Measurements from ENCODE around the gene XYLT2.

XYLT2 gene

DNA sequence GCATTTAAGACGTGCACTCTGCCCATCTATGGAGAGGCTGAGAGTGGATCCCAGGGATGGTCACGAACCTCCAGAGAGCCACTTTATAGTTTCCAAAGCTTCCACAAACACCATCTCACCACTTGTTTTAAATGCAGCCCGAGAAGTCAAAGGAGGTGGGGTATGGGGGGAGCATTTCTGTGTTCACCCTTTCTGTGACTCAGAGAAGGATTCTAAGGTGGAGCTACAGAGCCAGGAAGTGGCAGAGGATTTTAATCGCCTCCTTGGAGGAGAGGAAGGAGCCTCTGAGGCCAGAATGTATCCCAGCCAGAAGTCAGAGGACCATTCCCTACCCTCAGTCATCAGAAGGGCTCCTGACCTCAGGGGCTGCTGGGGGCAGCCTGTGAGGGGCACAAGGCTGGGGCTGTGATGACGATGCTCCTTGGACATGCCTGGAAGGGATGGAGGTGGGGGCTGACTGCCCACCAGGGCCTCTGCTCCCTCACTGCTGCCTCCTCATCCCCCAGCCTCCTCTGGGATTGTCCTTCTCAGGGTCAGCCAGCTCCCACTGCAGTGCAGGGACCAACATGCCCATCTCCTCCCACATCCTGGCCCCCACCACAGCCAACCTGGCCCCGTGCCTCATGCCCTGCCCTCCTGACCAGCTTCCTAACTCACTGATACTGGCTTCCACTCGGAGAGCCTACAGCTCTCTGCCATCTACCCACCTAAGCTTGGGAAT lies 2.8 kb downstream of the XYLT2 start:
- DNase-seq (ENCODE audit: low read depth) = no peak

DNA sequence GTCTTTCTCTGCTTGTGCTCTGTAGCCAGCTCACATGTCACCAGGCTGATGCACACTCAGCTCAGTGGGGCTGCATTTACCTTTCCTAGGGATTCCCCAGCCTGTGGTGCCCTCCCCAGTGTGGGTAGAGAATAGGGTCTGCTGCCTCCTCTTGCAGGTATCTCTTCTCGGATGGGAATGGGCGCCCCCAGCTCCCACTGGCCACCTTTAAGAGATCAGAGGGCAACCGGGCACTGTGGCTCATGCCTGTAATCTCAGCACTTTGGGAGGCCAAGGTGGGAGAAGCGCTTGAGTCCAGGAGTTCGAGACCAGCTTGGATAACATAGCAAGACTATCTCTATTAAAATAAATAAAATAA lies 3.3 kb downstream of the XYLT2 start:
- no peak for DNase-seq (ENCODE audit: low read depth)

DNA sequence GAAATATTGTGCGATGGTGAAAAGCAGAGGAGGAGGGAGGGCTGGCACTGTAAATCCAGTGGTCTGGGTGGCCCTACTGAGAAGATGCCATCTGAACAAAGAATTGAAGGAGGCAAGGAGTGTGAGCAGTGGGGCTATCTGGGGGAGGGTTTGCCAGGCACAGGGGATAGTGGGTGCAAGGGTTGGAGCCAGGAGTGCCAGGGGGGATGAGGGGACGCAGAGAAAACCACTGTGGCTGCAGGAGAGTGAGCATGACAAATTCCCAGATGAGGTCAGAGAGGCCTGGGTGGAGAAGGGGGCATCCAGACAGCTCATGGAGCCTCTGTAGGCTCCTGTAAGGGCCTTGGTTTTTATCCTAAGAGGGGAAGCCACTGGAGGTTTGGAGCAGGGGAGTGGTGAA lies 4.8 kb downstream of the XYLT2 start:
- DNase-seq (ENCODE audit: low read depth) = no peak

DNA sequence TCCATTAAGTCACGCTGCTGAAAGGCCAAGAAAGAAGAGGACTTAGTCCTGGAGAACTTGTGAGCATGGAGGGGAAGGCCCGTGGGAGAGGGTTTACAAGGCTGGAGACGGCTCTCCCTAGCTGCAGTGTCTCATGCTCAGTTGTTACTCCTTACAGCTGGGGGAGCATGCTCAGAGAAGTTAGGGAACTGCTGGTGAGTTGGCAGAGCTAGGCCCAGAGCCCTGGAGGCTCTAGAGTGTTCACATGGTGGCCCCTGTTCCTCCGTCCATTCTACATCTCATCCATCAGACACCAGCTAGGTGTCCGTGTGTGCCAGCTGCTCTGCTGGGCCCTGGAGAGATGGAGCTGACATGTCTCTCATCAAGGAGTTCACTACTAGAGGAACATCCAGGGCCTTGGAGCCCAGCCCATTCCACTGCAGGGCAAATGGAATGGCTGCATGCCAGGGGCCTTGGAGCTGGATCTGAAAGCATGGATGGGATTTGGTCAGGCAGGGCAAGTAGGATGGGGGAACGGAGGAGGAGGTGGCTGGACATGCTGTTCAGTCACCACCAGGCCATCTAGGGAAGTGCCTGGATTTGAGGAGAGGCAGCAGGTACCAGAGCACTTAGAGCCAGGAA lies 6.3 kb downstream of the XYLT2 start:
- DNase-seq (ENCODE audit: low read depth) = no peak

DNA sequence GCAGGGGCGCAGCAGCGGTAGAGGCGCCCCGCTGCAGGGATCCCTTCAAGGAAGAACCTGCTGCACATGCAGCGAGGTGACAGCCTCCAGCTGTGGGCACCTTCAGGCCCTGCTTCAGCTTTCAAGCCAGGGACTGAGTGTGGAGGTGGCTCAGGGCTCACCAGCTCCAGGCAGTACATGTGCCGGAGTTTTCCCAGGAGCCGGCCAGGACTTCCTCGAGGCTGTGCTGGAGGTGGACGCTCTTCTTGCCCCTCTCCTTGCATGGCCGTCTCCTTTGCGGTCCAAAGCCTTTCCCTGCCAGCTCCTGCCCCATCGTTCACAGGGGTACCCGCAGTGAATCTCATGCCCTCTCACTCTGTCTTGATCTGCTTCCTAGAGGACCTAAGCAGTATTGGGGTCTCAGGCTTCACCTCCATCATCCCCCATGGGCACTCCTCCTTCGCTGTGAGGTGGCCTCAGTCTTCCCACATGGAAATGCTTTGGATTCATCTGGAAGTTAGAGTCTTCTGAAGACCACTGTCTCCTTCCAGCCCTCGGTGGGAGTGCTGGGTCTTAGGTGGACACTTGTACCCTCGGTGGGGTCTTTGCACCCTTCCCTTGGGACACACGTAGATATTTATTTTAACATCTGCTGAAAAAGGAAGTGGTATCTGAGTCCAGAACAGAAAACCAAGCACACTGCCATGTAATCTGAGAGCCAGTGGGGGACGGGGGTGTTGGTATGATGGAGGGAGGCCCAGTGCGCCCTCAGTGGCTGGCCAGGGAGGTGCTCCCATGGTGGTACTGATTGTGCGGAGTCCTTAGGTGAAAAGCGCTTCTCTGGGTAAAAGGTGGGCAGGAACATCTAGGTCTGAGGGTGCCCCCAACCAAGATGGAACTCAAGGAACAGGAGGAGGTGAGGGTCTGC lies 7.0 kb downstream of the XYLT2 start:
- DNase-seq (ENCODE audit: low read depth) = no peak

DNA sequence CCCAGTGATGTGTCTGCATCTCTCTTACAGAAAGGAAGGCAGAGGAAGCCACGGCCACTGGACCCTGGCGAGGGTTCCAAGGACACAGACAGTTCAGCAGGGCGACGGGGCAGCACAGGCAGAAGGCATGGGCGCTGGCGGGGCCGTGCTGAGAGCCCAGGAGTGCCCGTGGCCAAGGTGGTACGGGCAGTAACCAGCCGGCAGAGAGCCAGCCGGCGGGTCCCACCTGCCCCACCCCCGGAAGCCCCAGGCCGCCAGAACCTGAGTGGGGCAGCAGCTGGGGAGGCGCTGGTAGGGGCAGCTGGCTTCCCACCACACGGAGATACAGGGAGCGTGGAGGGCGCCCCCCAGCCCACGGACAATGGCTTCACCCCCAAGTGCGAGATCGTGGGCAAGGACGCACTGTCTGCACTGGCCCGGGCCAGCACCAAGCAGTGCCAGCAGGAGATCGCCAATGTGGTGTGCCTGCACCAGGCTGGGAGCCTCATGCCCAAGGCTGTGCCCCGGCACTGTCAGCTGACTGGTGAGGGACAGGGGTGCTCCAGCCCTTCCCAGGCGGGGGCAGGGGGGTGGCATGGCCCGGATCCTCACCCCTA lies 7.8 kb downstream of the XYLT2 start:
- DNase-seq (ENCODE audit: low read depth) = no peak

DNA sequence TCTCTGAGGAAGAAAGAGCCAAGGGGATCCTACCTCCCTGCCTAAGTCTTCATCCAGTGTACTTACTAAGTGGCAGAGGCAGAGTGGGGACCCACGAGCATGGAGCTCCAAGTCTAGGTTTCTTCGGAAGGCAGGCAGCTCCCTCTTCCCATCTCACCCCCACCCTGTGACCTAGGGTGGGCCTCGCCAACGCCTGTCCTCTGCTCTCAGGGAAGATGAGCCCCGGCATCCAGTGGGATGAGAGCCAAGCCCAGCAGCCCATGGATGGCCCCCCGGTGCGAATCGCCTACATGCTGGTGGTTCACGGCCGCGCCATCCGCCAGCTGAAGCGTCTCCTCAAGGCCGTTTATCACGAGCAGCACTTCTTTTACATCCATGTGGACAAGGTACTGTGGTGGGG lies 8.3 kb downstream of the XYLT2 start:
- DNase-seq (ENCODE audit: low read depth) = no peak

DNA sequence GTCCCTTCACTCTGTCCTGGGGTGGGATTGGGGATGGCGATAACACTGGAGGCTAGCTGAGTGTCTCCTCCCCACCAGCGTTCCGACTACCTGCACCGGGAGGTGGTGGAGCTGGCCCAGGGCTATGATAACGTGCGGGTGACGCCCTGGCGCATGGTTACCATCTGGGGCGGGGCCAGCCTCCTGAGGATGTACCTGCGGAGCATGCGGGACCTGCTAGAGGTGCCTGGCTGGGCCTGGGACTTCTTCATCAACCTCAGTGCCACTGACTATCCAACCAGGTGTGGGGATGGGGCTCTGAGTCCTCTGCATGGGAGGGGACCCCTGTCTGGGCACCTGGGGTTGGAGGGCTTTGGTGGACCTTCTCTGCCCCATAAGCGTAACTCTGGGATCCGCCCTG lies 8.8 kb downstream of the XYLT2 start:
- DNase-seq (ENCODE audit: low read depth) = no peak

DNA sequence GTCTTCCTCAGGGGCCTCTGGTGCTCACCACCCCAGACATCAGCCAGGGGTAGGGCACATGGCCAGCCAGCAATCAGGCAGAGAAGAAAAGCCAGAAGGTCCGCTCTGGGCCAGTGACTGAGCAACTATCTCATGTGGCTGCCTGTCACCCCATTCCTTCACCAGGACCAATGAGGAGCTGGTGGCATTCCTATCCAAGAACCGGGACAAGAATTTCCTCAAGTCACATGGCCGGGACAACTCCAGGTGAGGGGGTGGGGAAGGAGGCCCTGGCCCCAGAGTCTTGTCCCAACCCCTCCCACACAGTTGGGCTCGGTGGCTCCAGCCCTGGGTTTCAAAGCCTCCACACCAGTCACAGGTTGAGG lies 9.4 kb downstream of the XYLT2 start:
- DNase-seq (ENCODE audit: low read depth) = no peak

DNA sequence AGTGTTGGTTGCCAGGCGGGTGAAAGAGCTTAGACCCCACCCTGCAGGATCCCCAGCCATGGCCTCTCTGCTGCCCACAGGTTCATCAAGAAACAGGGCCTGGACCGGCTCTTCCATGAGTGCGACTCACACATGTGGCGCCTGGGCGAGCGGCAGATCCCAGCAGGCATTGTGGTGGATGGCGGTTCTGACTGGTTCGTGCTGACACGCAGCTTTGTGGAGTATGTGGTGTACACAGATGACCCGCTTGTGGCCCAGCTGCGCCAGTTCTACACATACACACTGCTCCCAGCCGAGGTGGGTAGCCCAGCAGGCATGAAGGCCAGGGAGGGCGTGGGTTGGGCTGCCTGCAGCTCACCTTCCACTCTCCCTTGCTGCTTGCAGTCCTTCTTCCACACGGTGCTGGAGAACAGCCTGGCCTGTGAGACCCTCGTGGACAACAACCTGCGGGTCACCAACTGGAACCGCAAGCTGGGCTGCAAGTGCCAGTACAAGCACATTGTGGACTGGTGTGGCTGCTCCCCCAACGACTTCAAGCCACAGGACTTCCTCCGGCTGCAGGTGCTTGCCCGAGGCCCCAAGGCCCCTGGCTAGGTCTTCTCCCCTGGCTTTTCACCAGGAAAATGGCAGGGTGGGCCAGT lies 9.9 kb downstream of the XYLT2 start:
- no peak for DNase-seq (ENCODE audit: low read depth)

DNA sequence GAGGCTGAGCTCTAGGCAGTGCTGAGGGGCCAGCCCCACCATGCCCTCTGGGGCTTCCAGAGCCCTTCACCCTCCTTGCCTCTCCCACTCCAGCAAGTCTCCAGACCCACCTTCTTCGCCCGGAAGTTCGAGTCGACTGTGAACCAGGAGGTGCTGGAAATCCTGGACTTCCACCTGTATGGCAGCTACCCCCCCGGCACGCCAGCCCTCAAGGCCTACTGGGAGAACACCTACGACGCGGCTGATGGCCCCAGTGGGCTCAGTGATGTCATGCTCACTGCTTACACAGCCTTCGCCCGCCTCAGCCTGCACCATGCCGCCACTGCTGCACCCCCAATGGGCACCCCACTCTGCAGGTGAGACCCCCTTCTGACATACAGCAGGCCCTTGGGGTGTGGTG lies 10.5 kb downstream of the XYLT2 start:
- DNase-seq (ENCODE audit: low read depth) = no peak

DNA sequence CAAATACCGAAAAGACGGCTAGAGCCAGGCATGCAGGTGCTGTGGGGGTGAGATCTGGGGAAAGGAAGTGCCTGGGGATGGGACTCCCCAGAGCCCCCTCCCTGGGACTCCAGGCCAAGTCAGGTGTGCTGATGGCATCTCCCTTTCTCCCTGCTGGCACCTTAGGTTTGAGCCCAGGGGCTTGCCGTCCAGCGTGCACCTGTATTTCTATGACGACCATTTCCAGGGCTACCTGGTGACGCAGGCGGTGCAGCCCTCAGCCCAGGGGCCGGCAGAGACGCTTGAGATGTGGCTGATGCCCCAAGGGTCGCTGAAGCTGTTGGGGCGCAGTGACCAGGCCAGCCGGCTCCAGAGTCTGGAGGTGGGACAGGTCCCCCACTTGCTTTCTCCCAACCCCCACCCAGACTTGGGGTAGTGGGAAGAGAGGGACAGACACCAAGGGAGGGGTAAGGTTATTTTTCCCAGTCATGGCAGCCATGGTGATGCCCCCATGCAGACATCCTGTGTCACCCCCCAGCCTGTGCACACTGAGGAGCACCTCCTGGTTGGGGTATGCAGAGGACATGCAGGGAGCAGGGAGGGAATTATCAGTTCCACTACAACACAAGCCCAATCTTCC lies 11.1 kb downstream of the XYLT2 start:
- DNase-seq (ENCODE audit: low read depth) = no peak

DNA sequence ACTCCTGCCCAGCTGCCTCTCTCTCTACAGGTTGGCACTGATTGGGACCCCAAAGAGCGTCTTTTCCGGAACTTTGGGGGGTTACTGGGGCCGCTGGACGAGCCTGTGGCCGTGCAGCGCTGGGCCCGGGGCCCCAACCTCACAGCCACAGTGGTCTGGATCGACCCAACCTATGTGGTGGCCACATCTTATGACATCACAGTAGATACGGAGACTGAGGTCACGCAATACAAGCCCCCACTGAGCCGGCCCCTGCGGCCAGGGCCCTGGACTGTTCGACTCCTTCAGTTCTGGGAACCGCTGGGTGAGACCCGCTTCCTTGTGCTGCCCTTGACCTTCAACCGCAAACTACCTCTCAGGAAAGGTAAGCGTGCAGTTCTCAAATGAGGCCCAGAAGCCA lies 12.3 kb downstream of the XYLT2 start:
- DNase-seq (ENCODE audit: low read depth) = no peak

DNA sequence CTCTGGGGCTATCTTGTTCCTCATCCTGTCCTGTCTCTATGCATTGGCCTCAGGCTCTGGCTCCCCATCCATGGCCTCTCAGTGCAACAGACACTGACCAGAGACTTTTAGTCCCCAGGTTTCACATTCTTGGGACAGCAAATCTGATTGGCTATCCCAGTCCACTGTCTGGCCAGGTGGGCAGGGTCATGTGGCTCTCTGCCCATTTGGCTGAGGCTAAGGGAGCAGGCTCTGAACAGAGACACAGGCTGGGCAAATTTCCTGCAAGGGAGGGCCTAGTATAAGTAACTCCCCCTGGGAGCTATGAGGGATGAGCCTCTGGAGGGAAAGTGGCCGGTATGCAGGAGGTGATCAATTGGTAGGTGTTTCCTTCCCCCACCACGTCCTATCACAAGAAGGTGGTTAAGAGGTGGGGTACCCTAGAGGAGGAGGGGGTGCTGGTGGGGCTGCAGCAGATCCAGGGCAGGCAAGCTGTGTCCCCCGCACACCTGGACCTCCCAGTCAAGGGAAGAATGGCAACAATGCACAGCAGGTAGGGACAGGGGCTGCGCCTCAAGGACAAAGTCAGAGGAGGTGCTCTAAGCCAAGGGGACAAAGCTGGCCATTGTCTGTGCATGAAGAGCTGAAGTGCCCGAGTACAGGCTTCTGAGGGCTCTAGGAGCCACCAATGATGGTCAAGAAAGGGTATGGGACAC lies 13.2 kb downstream of the XYLT2 start:
- DNase-seq (ENCODE audit: low read depth) = no peak

DNA sequence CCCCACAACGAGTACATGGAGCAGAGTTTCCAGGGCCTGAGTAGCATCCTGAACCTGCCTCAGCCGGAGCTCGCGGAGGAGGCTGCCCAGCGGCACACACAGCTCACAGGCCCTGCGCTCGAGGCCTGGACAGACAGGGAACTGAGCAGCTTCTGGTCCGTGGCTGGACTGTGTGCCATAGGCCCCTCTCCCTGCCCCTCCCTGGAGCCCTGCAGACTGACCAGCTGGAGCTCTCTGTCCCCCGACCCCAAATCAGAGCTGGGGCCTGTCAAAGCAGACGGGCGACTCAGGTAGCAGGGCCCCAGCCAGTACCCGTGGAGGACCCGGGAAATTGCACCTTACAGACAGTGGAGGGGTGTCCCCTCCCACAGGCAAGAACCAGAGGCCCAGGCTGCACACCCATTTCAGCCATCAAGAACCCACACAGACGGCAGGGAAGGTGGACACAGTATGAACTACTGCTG lies 14.1 kb downstream of the XYLT2 start:
- no peak for DNase-seq (ENCODE audit: low read depth)

DNA sequence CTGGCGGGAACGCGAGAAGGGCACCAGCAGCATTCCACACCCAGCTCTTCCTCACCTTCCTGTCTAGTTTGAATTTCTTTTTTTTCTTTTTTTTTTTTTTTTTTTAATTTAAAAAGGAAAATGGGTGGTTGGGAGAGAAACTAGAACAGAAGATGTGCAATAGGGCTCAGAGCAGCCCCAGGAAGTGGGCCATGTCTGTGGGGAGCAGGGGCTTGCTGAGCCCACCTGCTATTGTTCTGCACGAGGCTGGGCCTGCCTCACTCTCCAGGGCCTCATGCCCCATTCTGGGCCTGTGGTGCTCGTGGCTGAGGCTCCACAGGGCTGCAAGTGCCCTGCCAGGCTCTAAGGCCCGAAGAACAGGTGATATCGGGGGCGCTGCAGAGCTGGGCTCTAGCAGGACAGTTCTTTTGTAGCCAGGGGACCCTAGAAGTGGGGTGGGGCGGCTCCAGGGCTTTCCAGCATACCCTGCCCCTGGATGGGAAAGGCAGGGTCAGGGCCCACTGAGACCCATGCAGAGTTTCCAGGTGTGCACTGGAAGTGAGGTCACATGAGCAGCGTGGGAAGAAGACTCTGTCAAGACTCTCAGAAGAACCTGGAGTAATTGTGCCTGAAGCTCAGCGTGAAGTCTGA lies 14.7 kb downstream of the XYLT2 start:
- DNase-seq (ENCODE audit: low read depth) = no peak

DNA sequence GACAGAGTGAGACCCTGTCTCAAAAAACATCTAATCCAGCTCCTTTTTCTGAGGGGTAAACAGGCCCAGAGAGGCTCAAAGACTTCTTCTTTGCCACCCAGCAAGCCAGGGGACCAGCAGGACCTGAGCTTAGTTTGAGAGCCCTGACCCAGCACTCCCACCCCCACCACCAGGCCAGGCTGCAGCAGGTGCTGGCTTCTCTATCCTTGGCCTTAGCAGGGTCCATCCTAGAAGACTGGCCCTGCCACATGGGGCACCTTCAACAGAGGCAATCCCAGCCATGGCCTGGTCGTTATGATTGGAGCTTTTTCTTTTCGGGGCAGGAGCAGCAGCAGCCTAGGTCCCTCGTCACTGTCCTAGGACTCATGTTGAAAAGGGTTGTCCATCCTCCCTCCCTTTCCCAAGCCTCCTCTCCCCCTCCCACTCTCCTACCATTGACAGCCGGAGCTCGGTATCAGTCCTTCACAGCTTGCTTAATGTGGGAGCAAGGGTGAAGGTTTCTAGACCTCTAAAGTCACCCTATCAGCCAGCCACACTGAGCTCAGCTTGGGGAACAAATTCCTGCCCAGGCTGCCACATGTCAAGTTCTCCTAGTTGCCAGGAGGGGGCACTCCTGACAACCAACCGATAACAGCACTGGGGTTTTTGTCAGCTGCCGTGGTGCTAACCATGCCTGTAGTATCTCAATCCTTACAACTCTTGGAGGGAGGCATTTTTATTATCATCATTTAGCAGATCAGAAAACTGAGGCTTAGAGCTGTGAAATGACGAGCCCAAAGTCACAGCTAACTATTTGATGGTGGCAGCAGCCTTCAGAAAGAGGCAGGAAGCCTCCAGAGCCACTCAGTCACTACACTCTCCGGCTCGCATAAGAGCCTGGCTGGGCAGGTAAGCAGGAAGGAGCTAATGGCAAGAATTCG lies 15.9 kb downstream of the XYLT2 start:
- DNase-seq (ENCODE audit: low read depth) = peak; percentile 50

DNA sequence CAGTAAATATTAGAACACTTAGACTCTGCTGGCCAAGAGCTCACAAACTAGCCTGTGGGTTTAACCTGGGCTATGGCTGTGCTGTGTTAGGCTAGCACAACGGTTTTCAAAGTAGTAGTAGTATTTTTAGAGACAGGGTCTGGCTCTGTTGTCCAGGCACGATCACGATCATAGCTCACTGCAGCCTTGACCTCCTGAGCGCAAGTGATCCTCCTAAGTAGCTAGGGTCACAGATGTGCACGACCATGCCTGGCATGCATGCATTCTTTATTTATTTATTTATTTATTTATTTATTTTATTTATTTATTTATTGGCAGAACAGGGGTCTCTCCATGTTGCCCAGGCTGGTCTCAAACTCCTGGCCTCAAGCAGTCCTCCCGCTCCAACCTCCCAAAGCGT lies 16.7 kb downstream of the XYLT2 start:
- no peak for DNase-seq (ENCODE audit: low read depth)

DNA sequence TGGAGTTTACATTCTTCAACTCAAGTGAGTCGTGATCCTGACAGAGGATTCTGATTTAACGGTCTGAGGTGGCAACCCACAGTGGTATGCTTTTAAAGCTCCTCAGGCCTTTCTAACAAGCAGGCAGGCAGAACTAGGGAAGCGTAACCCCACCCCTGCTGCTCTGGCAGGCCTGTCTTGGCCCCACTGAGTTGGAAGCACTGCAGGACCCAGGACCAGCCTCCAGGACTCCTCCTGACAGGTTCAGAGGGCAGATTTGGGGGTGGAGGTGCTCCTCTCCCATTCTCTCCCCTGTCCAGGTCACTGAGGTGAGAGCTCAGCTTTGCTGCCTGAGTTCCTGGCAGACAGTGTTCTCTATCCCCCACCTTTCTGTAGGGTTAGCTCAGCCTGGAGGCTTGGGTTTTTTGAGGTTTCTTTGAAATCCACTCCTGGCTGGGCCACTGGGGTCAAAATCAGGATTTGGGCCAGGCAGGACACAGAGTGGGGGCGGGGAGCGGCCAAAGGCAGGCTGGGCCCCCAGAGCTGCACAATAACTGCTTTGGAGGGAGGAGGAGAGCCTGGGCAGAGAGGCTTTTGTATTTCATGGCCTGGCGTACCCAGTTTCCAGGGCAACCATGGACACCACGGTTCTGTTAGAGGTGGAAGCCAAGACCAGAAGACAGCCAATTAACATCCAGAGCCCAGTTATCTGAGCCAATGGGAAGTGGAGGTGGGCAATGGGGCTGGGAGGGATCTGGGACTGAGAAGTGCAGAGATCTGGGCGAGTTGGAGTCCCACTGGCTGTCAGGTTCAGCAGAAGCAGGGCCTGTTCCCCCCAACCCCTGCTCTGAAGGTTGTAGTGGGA lies 17.5 kb downstream of the XYLT2 start:
- DNase-seq (ENCODE audit: low read depth) = no peak

Data from stromal cell of bone marrow (primary cell).